ENCODE data around the gene FYN.
"Not testable (repeated sequence)": the region's sequence is repeated elsewhere in the genome, so short reads cannot be mapped to it uniquely, and the experiment has no call there.

Gene FYN

GRCh38 chr6:111793711-111794111, 79.5 kb downstream of the FYN start:
- in situ Hi-C loops (cut with MboI; ENCODE audit: low sequenced_read_pairs), result no loop called here

- in situ Hi-C loops (cut with MboI; ENCODE audit: low sequenced_read_pairs), result no loop called here
Observed at GRCh38 chr6:111792914-111793700, 80.1 kb downstream of the FYN start.

- in situ Hi-C loops (cut with MboI; ENCODE audit: low sequenced_read_pairs), result no loop called here
Observed at GRCh38 chr6:111792241-111792640, 81.0 kb downstream of the FYN start.

GRCh38 chr6:111791415-111791814, 81.8 kb downstream of the FYN start:
- in situ Hi-C loops (cut with MboI; ENCODE audit: low sequenced_read_pairs), result no loop called here

GRCh38 chr6:111789598-111789997, 83.7 kb downstream of the FYN start:
- in situ Hi-C loops (cut with MboI; ENCODE audit: low sequenced_read_pairs), result no loop called here

- in situ Hi-C loops (cut with MboI; ENCODE audit: low sequenced_read_pairs), result no loop called here
Observed at GRCh38 chr6:111788379-111789276, 84.6 kb downstream of the FYN start.

- in situ Hi-C loops (cut with MboI; ENCODE audit: low sequenced_read_pairs), result not testable (repeated sequence)
Observed at GRCh38 chr6:111786151-111786550, 87.1 kb downstream of the FYN start.

- in situ Hi-C loops (cut with MboI; ENCODE audit: low sequenced_read_pairs), result no loop called here
Observed at GRCh38 chr6:111784433-111784832, 88.8 kb downstream of the FYN start.

- in situ Hi-C loops (cut with MboI; ENCODE audit: low sequenced_read_pairs), result no loop called here
Observed at GRCh38 chr6:111782887-111783466, 90.3 kb downstream of the FYN start.

- in situ Hi-C loops (cut with MboI; ENCODE audit: low sequenced_read_pairs), result no loop called here
Observed at GRCh38 chr6:111782192-111782809, 91.0 kb downstream of the FYN start.

- in situ Hi-C loops (cut with MboI; ENCODE audit: low sequenced_read_pairs), result no loop called here
Observed at GRCh38 chr6:111781041-111781708, 92.1 kb downstream of the FYN start.

GRCh38 chr6:111780393-111780792, 92.9 kb downstream of the FYN start:
- in situ Hi-C loops (cut with MboI; ENCODE audit: low sequenced_read_pairs), result no loop called here

- in situ Hi-C loops (cut with MboI; ENCODE audit: low sequenced_read_pairs), result no loop called here
Observed at GRCh38 chr6:111779660-111780059, 93.6 kb downstream of the FYN start.

- in situ Hi-C loops (cut with MboI; ENCODE audit: low sequenced_read_pairs), result no loop called here
Observed at GRCh38 chr6:111779031-111779430, 94.2 kb downstream of the FYN start.

- in situ Hi-C loops (cut with MboI; ENCODE audit: low sequenced_read_pairs), result no loop called here
Observed at GRCh38 chr6:111777357-111777756, 95.9 kb downstream of the FYN start.

GRCh38 chr6:111776236-111777221, 96.7 kb downstream of the FYN start:
- in situ Hi-C loops (cut with MboI; ENCODE audit: low sequenced_read_pairs), result no loop called here

GRCh38 chr6:111775145-111775922, 97.9 kb downstream of the FYN start:
- in situ Hi-C loops (cut with MboI; ENCODE audit: low sequenced_read_pairs), result no loop called here

GRCh38 chr6:111774346-111774703, 98.9 kb downstream of the FYN start:
- in situ Hi-C loops (cut with MboI; ENCODE audit: low sequenced_read_pairs), result no loop called here

All from HL-60/S4 treated with retinoic acid at 250 ng/mL for 4 days and 3 days (cell line).